Stimulated activated CD8-positive, alpha-beta memory T cell treated with anti-CD3 and anti-CD28 coated beads, Interleukin-7, amount 100 ng/mL, for 48 hours (primary cell): ENCODE measurements around the gene MIER1.
A peak's percentile ranks its signal among the peaks of the same experiment; 100 is the strongest.
"Not testable (repeated sequence)": the region's sequence is repeated elsewhere in the genome, so short reads cannot be mapped to it uniquely, and the experiment has no call there.

ENCODE experiments used
- DNase-seq, 2 donors: peaks; one replicate each; pipeline ENCODE4 v3.0.0-alpha.2; 2020; ENCODE audit warnings: low read depth in 1 of 2; ENCODE audit errors: extremely low read depth in 1 of 2

MIER1 gene

DNA sequence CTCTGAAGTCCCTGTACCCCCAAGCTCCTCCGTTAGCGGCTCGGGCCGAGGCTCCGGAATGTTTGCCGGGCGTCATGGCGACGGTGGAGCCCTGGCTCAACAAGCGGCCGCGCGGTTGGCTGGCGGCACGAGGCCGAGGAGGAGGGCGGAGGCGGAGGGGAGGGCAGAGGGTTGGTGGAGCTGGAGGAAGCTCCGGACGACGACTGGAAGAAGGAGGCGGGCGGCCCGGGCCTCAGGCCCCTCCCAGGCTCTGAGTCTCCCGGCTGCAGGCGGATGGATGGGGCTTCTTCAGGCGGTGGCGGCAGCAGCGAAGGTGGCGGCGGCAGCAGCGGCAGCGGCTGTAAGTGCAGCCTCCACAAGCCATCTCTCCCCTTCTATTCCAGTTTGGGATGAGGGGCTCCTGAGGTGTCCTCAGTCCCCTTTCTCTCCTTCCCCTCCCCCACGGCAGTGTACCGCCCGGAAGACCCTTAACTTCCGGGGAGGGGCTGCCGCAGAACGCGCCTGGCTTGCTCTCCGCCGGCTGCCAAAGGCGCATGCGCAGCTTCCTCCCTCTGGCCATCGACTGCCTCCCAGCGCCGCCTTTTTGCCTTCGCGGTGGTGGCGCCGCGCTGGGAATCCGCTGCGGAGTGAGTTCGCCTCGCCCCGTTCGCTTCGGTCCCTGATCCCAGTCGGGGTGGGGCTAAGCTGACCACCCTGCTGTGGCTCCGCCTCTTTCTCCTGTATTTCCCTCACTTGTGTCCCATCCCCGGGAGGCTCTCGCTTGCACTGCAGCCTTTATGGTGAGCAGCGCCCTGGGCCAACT lies at the start of gene MIER1, which contains the start of gene DNAI4:
TSS of gene MIER1 (plus strand) at position 235 of the 802 bp plus-strand sequence. CDS start at position 274, 39 bp downstream.
TSS of gene DNAI4 (minus strand) at position 101 of the 802 bp plus-strand sequence. CDS start at position 76, 25 bp downstream.
- peak; percentile 92 to 97 for DNase-seq

DNA sequence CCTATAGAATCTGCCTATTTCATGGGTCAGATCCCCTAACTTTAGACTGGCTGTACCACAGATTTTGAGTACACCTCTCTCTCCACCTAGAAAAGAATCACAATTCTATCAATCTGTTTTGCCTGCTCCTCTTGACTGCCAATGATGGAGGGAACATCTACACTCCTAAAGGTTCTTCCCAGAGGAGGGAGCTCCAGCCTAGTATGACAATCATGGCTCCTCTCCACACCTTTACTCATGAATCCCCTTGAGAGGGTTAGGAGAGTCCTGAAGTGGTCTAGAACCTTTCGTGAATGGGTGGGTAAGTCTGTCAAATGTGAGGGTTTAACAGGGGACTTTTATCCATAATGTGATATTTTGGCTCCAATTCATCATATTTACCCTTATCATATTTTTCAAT lies 48.1 kb upstream of the MIER1 start:
- no peak for DNase-seq

DNA sequence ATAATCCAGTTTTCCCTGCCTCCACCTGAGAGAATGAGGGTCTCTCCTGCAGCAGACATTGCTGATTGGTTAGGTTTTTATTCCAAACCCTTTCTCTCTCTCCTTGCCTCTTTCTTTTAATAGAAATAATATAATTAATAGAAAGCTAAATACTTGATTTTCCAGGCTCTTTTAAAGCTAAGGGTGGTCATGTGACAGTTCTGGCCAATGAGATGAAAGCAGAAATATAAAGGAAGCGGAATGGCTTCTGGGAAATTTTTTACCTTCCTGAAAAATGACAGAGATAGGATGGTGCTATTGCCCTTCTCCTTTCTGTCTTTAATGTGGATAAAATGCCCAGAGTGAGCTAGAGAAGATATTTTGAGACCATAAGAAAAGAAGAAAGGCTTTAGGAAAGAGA lies 35.8 kb upstream of the MIER1 start:
- no peak for DNase-seq

DNA sequence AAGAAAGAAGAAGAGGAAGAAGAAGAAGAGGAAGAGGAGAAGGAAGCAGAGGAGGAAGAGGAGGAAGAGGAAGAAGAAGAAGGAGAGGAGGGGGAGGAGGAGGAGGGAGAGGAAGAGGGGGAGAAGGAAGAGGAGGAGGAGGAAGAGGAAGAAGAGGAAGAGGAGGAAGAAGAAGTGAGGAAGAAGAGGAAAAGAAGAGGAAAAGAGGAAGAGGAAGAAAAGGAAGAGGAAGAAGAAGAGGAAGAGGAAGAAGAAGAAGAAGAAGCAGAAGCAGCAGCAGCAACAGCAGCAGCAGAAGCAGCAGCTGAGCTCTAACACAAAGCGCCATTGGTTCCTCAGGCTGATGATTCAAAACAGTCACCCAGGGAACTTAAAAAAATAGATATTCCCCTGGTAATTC lies 34.2 kb upstream of the MIER1 start:
- DNase-seq = no peak

DNA sequence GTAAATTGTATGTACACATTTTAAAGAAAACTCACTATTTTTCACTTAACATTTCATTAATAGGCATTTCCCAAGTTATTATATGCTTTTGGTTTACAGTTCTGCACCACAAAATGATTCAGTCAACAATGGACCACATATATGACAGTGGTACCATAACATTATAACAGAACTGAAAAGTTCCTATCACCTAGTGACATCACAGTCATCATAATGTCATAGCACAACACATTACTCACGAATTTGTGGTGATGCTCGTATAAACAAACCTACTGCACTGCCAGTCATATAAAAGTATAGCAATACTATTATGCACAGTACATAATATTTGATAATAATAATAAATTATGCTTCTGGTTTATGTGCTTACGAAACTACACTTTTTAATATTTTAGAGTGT lies 31.1 kb upstream of the MIER1 start:
- no peak for DNase-seq

DNA sequence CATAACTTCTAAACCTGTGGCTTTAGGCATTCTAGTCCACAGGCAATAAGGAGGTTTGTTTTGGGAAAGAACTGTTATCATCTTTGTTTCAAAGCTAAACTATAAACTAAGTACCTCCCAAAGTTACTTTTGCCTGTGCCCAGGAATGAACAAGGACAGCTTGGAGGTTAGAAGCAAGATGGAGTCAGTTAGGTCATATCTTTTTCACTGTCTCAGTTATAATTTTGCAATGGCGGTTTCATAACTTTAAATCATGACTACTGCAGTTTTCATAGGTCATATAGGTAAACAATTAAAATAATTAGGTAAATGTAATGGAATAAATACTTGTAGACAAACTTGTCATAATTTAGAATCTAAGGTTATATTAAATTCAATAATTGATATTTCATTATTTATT lies 9.6 kb upstream of the MIER1 start:
- not testable (repeated sequence) for DNase-seq

DNA sequence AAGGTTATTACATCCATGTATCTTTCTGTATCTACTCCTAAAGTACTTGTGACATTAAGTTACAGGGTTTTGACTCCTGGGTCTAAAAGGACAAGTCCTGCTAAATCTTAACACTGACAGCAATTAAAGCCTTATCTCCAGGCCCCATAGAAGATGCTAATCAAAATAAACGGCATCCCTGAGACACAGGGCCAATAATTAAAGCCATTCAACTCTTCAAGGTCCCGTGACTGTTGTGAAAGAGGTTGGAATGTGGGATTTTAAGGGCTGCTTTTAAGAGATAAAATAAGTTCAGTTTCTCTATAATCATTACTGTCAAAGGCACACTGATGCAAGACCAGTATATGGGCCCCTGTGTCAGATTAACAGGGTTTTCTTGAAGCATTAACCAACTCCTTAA lies 8.5 kb upstream of the MIER1 start:
- no peak for DNase-seq

DNA sequence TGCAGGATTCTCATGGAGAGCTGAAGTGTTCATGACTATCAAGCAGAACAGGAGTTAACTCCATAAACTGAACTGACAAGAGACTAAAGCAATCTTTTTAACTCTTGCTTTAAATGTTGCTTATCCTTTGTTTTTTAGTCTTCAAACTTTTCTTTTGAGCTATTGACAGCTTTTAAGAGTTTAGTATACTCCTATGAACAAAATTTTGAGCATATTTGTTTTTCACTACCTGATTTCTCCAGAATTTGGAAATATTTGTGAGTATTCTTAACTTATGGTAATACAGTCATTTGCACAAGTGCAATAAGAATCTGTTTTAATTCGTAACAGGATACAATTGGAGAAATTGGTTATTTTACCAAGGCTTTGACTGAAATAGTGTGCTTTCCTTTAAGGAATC lies 7.3 kb upstream of the MIER1 start:
- DNase-seq = no peak

DNA sequence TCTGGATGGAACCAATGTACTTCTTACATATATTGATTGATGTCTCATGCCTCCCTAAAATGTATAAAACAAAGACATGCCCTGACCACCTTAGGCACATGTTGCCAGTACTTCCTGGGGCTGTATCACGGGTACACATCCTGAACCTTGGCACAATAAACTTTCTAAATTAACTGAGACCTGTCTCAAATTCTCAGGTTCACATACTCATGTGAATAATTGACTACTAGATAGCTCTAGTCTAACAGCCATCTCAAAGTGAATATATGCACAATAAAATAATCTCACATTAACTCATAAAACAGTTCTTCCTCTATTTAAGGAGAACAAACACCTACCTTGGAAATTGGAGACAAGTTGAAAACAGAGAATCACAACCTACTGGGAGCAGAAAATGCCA lies 5.7 kb upstream of the MIER1 start:
- no peak for DNase-seq

DNA sequence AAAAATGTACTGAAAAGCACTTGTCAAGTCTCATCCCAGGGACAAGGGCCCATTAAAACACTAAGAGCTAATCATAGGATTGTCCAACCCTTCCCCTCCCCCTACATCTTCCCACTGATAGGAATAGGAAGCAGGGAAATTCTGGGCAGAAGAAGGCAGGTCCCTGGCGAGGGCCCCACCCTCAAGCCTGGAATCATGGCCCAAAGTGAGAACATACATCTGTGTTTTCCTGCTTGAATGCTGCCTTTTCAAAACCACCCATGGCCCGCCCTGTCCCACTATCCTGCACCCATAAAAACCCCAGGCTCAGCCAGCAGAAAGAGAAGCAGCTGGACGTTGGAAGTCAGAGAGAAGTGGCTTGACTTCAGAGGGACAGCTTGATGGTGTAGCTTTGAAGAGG lies 5.0 kb upstream of the MIER1 start:
- no peak for DNase-seq

DNA sequence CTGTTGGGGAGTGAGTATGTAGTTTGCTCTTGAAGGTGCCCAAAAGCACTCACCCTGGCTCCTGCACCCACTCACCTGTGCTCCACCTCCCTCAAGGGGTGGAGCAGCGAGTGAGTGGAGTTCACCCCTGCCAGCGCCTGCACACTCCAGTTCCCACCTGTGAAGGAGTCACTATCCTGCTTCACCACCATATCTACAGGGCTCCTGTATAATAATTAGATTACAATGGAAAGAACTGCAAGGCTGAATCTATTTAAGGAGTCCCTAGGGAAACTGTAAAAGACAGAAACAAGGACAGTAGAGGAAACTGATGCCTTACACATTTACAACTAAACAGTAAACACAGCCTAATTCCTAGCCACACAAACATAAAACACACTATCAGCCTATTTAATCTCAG lies 4.2 kb upstream of the MIER1 start:
- no peak for DNase-seq

DNA sequence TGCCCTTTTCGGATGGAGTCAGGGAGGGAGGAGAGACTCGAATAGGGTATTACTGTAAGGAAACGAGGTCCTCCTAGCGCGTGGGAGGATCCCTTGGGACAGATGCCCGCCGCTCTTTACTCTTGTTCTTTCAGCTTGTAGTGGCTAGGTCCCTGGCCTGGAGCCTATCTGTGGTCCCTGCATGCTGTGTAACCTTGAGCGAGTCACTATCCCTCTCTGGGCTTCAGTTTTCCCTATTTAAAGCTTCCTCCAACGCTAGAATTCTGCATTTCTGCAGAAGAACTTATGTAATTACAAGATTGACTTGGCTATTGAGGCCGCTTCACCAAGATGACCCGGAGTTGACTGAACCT lies 744 bp downstream of the MIER1 start:
- no peak for DNase-seq

DNA sequence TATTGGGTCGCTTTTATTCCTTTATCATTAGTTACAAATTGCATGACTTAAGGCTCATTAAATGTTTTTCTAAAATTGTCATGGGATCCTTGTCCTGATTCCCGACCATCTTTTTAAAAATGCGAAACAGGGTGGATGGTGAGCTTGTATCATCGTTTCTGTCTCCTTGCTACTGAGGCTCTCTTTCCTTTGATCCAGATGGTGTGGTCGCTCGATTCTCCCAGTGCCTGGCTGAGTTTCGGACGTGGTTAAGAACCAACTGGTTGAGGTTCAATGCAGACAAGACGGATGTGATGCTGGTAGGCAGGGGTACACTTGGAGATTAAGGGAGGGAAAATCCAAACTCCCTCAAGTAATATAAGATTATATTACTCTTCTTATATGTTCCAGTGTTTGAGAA lies 1.2 kb downstream of the MIER1 start:
- no peak for DNase-seq

DNA sequence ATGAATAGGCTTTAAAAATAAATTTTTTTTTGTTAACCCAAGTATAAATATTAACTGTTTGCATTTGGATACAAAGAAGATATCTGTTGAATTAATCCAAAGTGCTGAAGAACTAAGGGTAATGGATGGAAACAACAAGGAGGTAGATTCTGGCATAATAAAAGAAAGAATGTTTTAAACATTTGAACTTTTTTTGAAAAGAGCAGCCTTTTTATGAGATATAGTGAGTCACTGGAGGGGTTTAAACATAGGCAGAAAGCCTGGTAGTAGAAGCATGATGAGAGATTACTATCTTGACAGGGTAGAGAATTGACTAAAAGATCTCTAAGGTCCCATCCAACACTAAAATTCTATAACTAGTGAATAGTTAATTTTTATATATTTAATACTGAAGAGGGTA lies 2.7 kb downstream of the MIER1 start:
- DNase-seq = no peak

DNA sequence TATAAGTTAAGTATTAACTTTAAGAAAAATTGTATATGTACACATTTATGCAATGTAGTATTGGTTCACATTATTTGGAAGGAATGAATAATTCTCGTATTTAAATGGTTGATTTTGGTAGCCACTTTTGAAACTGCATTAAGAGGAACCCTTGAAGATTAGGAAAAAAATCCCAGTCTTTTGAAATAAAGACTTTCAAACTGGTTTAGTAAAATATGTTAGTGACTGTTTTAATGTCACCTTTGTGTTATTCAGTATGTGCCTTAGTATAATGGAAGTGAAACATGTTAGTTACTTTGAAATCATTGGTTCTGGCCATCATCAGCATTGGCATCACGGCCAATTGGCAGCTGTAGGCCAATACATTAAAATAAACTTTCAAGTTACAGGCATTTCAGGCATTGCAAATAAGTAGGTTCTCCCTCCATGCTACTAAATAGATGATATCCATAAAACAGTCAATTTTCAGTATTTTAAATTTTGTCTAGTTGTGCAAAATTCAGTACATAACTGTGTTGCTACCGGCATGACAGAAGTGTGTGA lies 4.4 kb downstream of the MIER1 start:
- DNase-seq = no peak

DNA sequence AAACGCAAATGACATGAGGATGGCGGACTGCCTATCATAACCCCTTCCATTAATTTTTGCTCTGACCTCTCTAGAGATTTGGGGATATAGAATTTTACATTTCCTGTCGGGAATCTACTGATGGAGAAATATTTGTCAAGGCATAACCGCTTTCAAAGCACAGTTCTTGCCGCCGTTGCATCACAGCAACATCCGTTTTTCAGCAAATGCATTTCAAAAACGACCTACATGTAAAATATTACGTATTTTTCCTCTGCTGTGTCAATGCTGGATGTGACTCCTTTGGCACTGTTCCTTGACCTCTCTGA lies 4.9 kb downstream of the MIER1 start:
- DNase-seq = no peak

DNA sequence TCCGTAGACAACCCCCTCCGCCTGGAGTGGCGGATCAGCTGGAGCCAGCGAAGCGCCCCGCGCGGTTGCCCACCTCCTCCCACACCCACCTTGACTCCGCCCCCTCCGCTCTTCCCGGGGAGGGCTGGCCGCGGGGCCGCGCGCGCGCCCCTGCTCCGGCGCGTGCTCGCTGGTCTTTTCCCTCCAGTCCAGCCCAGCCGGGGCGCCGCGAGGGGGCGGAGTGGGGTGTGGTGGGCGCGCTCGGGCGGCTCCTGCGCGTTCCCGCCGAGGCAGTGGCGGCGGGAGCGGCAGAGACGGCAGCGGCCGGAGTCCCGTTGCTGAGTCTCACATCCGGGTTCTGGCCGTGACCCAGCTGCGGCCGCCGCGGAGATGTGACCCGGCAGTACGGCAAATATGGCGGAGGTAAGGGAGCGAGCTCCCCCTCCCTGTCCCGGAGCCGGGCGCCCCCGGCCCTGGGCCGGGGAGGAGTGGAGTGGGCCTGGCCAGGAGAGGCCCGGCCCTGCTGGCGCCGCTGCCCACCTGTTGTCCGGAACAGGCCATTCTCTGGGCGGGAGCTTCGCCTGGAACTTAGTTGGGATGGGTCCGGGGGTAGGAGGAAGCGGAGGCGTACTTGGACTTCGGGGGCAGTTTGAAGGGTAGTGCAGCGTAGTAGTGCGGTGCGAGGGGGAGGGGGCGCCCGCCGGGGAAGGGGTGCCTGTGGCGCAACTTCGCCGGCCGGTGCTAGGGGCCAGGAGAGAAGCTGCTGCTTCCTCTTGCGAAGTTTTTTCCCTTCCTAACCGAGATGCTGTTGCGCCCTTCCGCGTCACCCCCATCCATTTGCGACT lies 5.4 kb downstream of the MIER1 start:
- DNase-seq = peak; percentile 87 to 94

DNA sequence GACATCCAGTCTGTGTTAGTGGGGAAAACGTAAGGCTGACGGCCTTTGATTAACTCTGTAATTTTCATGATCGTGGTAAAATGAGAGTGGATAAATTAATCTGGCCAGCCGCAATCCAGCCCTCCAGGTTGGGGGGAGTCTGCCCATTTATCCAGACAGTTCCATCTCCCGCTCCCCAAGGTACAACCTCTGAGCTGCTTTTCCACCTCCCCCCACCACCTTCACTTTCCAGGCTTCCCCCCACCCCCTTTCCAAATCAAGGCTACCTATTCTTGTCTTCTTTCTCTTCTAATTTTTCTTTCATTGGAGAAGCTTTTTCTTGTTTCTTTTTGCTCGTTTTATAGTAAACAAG lies 6.0 kb downstream of the MIER1 start:
- no peak for DNase-seq

DNA sequence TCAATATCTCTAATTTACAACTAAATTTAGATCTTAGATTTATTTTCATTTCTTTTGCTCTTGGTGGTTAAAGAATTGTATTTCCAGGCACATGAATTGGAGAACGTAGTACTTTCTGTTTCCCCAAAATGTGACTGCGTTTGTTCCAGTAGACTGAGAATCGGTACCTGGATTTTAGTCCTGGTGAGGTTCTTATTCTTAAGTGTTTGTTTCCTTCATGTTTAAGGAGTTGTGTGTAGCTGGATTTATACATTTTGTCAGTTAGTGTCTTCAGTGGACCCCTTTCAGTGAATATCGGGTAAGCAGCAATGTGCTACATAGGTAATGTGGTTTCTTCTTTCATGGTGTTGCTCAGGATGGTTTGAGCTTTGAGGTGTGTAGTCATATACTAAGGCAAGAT lies 6.8 kb downstream of the MIER1 start:
- no peak for DNase-seq

DNA sequence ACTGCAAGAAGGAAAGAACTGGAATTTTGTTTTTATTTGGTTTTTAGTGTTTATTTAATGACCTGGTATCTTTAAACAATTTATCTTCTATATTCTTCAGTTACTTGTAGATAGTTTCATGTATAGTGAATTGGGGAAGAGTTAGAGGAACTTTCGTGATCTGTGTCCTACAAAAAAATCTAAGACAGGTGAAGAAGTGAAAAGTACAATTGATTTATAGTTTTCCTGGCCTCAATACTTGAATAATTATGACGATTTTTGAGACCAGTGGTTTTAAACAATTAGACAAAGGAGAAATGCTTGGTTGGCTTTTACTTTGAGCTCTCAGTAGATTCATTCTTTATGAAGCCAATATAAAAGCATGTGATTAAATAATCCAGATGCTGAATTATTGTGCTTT lies 7.5 kb downstream of the MIER1 start:
- no peak for DNase-seq

DNA sequence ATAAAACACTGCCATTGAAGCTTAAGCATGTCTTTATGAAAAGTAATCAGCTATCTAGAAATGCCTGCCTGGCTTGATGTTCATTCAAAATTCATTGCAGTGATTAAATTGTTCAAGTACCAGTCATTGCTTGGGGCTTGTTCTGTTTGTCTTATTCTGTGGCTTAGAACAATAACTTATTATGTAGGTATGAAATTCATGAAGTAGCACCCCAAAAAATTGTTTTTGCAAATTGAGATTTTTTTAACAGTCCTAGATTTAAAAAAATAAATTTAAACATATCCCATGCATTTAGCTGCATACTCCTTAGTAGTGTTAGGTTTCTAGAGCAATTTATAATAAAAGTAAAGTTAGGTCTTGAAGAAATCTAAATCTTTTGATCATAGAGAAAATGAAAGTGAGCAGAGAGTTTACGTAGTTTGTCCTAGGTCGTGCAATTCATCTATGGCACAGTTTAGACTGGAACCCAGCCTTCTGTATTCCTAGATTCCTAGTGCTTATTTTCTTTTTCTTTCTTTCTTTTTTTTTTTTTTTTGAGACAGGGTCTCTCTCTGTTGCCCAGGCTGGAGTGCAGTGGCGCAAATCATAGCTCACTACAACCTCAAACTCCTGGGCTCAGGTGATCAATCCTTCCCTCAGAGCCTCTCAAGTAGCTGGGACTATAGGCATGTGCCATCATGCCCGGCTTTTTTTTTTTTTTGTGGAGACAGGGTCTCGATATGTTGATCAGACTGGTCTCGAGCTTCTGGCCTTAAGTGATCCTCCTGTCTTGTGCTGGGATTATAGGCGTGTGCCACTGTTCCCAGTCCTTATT lies 9.3 kb downstream of the MIER1 start:
- DNase-seq = no peak
